ENCODE data around the gene AGER. TPM values are rescaled to one million over a fixed set of nuclear protein-coding genes. Genes with fewer than 3 reads are reported as not detected.

AGER gene
- total and polyA plus RNA-seq, 9 of the 15 experiments (the other 6 are each of a cell fraction or from before 2014, with no cell fraction given) = 1.2 to 11.5 (median 4.1) TPM

- no peak for TF ChIP-seq ATF2 (CRISPR knock-in tag; IDR thresholded peaks at IDR 0.05)
- TF ChIP-seq TBL1XR1 (IDR thresholded peaks at IDR 0.05; ENCODE audit: low read length in 2 of 2) = peak; percentile 60 to 97; a peak in 3 of 4 replicates
- TF ChIP-seq IRF2 (CRISPR knock-in tag; IDR thresholded peaks at IDR 0.05) = no peak
- TF ChIP-seq MNT (conservative IDR thresholded peaks at IDR 0.05) = peak; percentile 34 to 66; a peak in 2 of 4 replicates
- TF ChIP-seq MTA3 (IDR thresholded peaks at IDR 0.05; ENCODE audit: borderline replicate concordance) = peak; percentile 78
- no peak for TF ChIP-seq PTTG1 (tag; IDR thresholded peaks at IDR 0.05; ENCODE audit: low read depth)
- peak; percentile 86 to 93; a peak in 3 of 4 replicates for TF ChIP-seq HDAC1 (IDR thresholded peaks at IDR 0.05)
- TF ChIP-seq MTA1 (IDR thresholded peaks at IDR 0.05; ENCODE audit: borderline replicate concordance) = peak; percentile 91
- TF ChIP-seq ZNF449 (CRISPR knock-in tag; IDR thresholded peaks at IDR 0.05) = no peak
- no peak for TF ChIP-seq MCM3 (IDR thresholded peaks at IDR 0.05)
- TF ChIP-seq CBX8 (IDR thresholded peaks at IDR 0.05; ENCODE audit: borderline replicate concordance, extremely low read depth, low read depth, low read length, poor library complexity, severe bottlenecking) = no peak
- no peak for TF ChIP-seq TFAM (CRISPR knock-in tag; conservative IDR thresholded peaks at IDR 0.05)
- TF ChIP-seq ZNF780A (CRISPR knock-in tag; IDR thresholded peaks at IDR 0.05) = no peak
- TF ChIP-seq BRF2 (IDR thresholded peaks at IDR 0.05; ENCODE audit: borderline replicate concordance, insufficient read depth, insufficient read length) = no peak
- no peak for TF ChIP-seq ZBTB49 (CRISPR knock-in tag; IDR thresholded peaks at IDR 0.05; ENCODE audit: borderline replicate concordance)
- no peak for TF ChIP-seq POLR3G (IDR thresholded peaks at IDR 0.05; ENCODE audit: extremely low read depth, insufficient read length, insufficient replicate concordance)
- peak in 1 of 2 experiments; percentile 77; a peak in 2 of 4 replicates for TF ChIP-seq ZNF639 (CRISPR knock-in tag; conservative IDR thresholded peaks at IDR 0.05 in 1 of 2, IDR thresholded peaks at IDR 0.05 in 1 of 2)
These were observed 52.6 kb downstream of the AGER start (continued) for GRCh38 chr6:32131439-32131948.
